ENCODE results near the gene ANTKMT. TPM values are rescaled to one million over a fixed set of nuclear protein-coding genes. Genes with fewer than 3 reads are reported as not detected.

ANTKMT gene
- total and polyA plus RNA-seq, 7 donors = 18.6 to 53.1 (median 35.5) TPM

GRCh38 chr16:717450-718245 lies 3.3 kb upstream of the ANTKMT start:
- whole genome bisulfite sequencing, 2 donors = 65 to 76% methylated on average over 32 of the region's 32 CpGs
- DNase-seq = no peak
- Histone ChIP-seq H3K4me3 (no peak overlapping the region), H3K27ac (no peak overlapping the region), H3K9me3 (no peaks in the 10 kb centered on the region), H3K4me1 (peaks cover 0 to 52% (median 45%) of the 10 kb centered on the region in 4 donors), H3K36me3 (no peaks in the 10 kb centered on the region), H3K27me3 (peaks cover 0 to 11% (median 0%) of the 10 kb centered on the region in 3 donors)
- TF ChIP-seq POLR2AphosphoS5 (IDR thresholded peaks at IDR 0.05) (no peak), CTCF (IDR thresholded peaks at IDR 0.05) (no peak), POLR2A (IDR thresholded peaks at IDR 0.05) (no peak), EP300 (IDR thresholded peaks at IDR 0.05) (no peak)
- intact Hi-C loops (cut with DNase I) = no loop called here

DNA sequence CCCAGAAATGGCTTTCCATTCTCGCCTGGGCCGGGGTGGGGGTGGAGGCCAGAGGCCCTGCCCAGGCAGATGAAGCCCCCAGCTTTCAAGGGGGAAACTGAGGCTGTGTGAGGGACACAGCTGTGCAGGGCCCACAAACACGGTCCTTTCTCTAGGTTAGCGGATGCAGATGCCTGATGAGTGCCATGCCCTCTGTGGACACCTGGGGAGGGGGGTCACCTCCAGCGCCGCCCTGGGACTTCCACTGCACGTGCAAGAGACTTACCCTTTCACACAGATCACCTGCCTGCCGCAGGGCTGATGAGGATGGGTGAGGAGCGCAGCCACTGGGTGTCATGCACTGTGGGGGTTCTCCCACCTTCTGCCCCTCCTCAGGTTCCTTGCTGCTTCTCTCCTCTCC lies 2.6 kb upstream of the ANTKMT start:
- no peaks in the 10 kb centered on the region for H3K36me3 ChIP-seq
- no peak overlapping the region for H3K27ac ChIP-seq
- intact Hi-C loops (cut with DNase I) = no loop called here
- peaks cover 0 to 11% (median 0%) of the 10 kb centered on the region in 3 donors for H3K27me3 ChIP-seq
- 53 to 89% methylated on average over 9 of the region's 9 CpGs for WGBS, 2 donors
- no peaks in the 10 kb centered on the region for H3K9me3 ChIP-seq
- DNase-seq = no peak
- no peak for TF ChIP-seq POLR2A (IDR thresholded peaks at IDR 0.05)
- no peak for TF ChIP-seq EP300 (IDR thresholded peaks at IDR 0.05)
- no peak for TF ChIP-seq CTCF (IDR thresholded peaks at IDR 0.05)
- no peak for TF ChIP-seq POLR2AphosphoS5 (IDR thresholded peaks at IDR 0.05)
- H3K4me3 ChIP-seq = no peak overlapping the region
- H3K4me1 ChIP-seq = peaks cover 0 to 52% (median 45%) of the 10 kb centered on the region in 4 donors

- intact Hi-C loops (cut with DNase I) = no loop called here
- H3K4me1 ChIP-seq = peaks cover 0 to 52% (median 45%) of the 10 kb centered on the region in 4 donors
- peak overlapping the region in 1 of 4 donors; percentile 3 for H3K27ac ChIP-seq
- no peaks in the 10 kb centered on the region for H3K9me3 ChIP-seq
- 26 to 76% methylated on average over 6 of the region's 6 CpGs for WGBS, 2 donors
- no peaks in the 10 kb centered on the region for H3K36me3 ChIP-seq
- H3K4me3 ChIP-seq = no peak overlapping the region
- H3K27me3 ChIP-seq = peaks cover 0 to 11% (median 0%) of the 10 kb centered on the region in 3 donors
- no peak for TF ChIP-seq CTCF (IDR thresholded peaks at IDR 0.05)
- no peak for TF ChIP-seq EP300 (IDR thresholded peaks at IDR 0.05)
- TF ChIP-seq POLR2A (IDR thresholded peaks at IDR 0.05) = no peak
- TF ChIP-seq POLR2AphosphoS5 (IDR thresholded peaks at IDR 0.05) = no peak
- DNase-seq = no peak
Measured at GRCh38 chr16:718922-719321, 2.0 kb upstream of the ANTKMT start.

- Histone ChIP-seq H3K4me3 (peak overlapping the region; percentile 58 to 71 (median 64)), H3K4me1 (peaks cover 0 to 45% (median 39%) of the 10 kb centered on the region in 4 donors), H3K36me3 (no peaks in the 10 kb centered on the region), H3K9me3 (no peaks in the 10 kb centered on the region), H3K27me3 (peaks cover 0 to 11% (median 0%) of the 10 kb centered on the region in 3 donors), H3K27ac (peak overlapping the region; percentile 85 to 93 (median 89))
- DNase-seq = no peak
- intact Hi-C loops (cut with DNase I) = loop anchor here (2.0 kb wide), 2 partner anchors 21 to 35 kb away; partner anchors contain the start of genes CIAO3 and JMJD8
- TF ChIP-seq POLR2AphosphoS5 (IDR thresholded peaks at IDR 0.05) (no peak), EP300 (IDR thresholded peaks at IDR 0.05) (no peak), CTCF (IDR thresholded peaks at IDR 0.05) (no peak), POLR2A (IDR thresholded peaks at IDR 0.05) (no peak)
- WGBS, 2 donors = 4 to 9% methylated on average over 16 of the region's 16 CpGs
Measured at GRCh38 chr16:719815-720446, 1.0 kb upstream of the ANTKMT start.

Data from sigmoid colon (tissue), 7 donors.